Amniotic stem cell (primary cell): Measurements from ENCODE around the gene EFNA5.
A peak's percentile ranks its signal among the peaks of the same experiment; 100 is the strongest.

Experiments used
- DNase-seq: peaks from one replicate; lab custom pipeline; 2025; lab: John Stamatoyannopoulos, UW

The EFNA5 gene

DNA sequence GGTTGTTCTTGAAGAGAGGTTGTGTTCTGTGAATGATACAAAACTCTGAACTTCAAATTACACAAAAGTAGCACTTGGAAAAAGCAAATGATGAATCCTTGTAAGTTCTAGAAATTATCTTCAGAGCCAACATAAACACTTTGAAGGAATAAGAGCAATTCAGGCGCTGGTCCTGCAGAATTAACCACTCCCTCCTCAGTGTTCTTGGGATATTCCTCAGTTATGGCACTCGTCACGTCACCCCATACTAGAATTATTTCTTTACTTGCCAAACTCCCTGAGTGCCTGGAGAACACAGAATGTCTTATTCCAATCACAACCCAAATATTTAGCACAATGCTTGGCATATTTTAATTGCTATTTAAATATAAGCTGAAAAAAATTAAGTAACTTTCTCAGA, 126.3 kb downstream of the EFNA5 start:
- DNase-seq = no peak

DNA sequence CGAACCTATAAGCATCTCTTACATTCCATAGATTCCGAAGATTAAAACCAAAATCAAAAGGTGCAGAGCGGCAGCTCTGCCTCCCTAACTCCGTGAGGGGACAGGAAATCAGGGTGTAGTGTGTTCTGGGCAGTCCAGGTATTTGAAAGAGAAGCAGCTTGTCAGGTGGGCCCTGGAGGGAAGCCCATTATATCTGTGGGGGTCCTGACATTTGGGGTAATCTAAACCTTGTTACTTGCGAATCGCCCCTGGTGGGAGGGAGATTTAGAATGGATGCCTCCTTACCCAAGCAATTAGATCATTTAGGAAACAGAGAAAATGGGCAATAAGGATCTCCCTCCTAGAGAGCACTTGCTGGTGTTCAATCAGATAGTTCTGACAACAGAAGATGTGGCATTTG, 126.9 kb downstream of the EFNA5 start:
- no peak for DNase-seq

DNA sequence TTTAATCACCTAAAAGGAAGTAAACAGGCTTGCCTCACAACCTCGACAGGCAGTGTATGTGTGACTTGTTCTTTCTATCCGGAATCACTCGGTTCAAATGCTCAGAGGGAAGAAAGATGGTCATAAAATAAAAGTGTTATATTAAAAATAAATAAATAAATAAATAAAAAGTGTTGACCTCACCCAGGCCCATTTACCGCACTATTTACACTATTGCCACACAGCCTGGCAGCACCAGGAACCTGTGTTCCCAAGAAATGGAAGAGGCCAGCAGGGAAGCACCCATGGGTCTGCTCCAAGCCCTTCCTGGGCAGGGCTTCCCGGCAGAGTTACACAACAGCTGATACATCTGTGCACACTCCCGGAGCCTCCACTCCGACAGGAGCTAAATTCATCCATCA, 127.9 kb downstream of the EFNA5 start:
- DNase-seq = no peak

DNA sequence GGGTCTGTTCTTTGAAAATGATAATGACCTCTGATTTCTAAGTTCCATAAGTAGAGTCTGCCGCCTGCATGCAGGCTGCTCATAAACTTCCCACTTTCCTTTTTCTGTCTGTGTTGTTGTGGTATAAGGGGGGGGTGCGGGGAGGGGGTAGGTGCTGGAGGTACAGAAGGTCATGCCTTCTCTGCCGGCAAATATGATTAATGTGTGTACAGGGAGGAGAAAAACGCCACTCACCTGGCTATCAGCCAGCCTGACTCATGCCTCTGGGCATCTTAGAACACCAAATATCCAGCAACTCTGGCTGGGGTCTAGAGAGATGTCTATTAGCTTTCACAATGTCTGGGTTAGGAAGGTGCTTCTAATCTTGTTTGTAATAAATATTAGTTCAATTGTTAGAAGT, 128.3 kb downstream of the EFNA5 start:
- DNase-seq = peak; percentile 17

DNA sequence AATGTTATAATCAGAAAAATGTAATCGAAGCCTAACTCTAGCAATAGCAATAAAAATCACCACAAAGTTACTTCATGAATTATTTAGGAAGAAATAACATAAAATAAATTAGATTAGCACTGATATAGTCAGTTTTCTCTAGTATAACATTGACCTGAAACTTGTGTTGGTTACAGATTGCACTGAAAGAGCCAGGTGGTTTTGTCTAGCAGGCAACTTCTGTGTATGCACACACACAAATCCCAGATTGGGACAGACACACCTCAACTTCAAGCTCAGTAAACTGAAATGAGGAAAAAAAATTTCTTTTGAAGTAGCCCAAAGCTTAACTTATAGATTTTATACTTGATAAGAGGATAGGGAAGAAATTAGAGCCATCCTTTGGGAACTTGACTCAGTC, 129.3 kb downstream of the EFNA5 start:
- no peak for DNase-seq

DNA sequence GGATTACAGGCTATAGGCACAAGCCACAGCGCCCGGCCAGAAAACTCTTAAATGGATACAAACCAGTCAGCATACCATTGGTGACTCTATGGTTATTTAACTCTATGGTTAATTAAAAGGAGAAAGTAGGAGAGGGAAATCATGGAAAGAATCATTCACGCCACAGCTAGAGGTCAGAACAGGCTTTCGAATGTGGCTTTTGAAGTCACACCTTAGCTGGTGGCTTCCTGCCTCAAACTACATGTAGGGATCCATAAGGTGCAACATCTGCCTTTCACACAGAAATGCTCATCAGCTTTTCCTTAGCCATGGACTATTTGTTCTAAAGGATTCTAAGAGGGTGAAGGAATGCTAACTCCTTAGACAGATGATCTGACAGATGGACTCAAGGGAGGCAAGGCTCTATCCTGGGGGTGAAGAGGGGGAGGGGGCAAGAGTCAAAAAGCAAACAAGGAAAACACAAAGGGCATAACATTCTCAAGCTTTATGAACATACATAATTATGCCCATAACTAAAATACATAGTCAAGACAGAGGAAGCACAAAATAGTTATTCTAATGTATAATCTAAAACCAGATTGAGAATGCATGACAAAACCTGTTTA, 130.9 kb downstream of the EFNA5 start:
- no peak for DNase-seq

DNA sequence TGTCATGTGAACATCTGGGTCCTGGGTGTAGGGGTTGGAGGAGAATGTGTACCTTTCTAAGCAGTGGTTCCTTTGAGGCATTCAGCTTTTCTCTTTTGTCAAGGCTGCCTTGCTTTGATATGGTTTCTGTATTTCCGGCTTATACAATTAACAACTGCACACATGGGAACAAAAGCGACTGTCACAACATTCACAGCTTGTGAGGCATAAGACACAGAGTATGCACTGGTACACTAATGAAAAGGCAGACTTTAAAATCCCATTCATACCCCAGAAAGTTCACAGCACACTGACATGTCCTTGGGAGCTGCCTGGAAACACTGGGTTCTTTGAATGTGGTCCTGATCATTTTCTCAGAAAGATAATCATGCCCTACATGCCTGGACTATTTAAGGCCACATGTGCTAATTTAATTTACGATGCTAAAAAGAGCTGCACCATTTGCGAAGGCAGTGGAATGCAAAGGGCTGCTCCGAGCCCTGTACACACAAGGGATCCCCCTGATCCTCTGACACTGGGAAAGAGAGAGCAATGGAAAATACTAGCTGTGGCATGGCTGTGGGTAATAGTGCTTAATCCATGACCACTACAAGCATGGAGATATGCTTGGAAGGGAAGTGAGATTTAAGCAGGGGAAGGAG, 131.8 kb downstream of the EFNA5 start:
- no peak for DNase-seq

DNA sequence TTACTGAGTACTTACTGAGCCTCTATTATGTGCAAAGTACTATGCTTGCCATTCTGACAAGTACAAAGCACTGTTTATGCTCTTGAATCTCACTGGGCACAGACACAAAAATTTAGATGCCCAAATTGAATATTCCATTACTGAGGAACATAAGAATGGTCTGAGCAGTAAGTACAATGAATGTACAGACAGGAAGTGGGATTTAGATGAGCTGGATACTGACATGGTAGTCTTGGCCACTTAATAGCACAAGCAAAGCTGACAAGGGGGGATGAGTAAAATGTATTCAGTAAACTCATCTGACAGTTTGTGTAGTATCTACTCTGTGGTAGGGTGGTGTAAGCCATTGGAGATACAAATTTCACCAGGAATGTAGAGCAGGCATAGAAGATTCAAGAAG, 132.4 kb downstream of the EFNA5 start:
- no peak for DNase-seq

DNA sequence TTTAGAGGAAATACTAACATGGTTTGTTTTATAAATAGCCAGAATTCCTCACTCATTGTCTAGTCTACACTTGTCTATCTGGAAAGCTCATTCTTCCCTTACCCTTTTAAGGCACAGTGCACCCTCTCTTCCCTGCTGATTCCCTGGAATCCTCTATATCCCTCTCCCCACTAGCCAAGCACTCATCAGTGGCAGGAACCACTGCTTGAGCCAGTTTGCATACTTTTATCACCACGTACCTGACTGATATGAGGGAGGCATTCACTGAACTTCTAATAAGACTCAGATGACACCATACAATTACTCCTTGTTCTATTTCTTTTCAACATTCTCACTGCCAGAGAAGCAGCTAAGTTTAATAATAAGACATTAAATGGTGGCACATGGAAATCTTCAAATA, 134.9 kb downstream of the EFNA5 start:
- DNase-seq = no peak

DNA sequence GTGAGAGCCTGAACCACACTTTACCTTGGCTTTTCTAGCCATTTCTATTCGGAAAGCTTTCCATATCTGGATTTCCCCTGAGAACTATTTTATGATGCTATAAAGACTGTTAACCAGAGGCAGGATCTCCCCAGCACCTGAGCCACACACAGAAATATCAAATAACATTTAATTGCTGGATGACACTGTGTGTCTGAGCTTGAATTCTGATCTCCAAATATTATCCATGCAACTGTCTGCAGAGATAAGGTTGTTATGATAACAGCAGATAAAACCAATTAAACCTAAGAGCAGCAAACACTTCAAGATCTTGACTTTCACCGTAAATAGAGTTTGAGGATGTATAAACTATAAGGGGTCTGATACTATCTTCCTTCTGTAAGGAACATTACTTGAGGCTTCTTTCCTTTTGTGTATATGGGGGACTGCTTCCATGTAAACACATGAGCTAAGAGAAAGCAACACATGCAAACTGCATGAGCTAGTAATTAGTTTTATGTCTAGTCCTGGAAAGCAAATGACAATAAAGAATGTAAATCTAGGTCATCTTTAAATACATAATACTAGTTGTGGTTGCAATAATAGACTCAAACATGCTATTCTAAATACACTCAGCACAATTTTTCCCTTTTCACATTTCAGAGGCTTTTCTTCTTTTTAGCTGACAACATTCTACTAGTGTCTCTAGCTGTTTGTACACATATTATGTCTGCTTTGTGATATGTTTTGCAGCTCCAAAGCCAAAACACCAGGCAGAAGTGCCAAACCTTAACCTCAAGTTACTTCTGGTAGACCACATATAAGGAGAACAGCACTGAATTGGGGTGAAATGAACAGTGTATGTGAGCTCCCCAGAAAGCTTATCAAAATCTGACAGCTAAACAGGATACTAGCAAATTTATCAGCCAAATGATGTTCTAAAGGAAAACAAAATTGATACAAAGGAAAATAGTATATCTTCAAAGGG, 136.5 kb downstream of the EFNA5 start:
- DNase-seq = no peak

DNA sequence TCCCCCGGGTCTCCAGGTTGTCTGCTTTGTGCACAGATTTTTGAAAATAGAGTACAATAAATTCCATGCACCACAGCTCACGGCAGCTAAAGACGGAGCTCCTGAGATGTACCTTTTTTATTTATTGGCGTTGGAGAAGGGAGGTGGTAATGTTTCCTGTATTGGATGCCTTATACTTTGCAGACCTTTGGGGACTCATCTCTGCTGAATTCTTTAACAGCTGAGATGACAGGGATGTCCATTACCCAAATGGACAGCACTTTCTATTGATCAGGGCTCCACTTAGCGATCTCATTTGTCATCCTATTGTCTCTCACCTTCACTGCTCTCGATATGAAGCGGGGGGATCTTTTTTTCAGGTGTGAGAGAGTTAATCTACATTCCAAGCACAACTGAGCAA, 137.8 kb downstream of the EFNA5 start:
- no peak for DNase-seq

DNA sequence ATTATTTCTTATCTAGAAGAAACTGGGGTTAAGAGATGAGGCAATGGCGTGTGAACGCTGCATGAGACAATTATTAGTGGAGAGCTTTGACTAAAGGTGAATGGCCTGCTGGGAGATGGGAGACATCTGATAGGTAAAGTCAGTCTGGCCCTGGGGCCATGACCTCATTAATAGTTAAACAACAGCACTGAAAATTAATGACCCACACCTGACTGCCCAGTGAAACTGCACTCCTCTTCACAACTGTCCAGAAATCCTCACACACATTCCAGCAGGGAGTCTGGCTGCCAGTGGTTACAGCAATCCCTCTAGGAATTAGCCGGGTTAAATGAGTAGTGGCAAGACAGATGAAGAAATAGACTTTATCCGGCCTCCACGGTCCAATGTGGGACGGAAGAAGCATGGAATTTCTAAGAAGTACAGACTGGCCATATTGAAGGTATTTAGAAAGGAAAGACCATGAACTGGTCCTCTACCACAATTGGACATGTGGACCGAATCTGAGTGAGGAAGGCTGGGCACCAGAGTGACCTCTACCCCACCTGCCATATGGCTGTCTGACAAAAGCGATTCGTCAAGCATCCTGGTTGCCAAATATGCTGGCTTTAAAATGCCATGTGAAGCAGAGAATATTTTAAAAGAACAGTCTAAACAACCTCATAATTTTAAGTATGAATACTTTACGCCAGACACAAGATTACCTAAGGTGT, 138.4 kb downstream of the EFNA5 start:
- no peak for DNase-seq

DNA sequence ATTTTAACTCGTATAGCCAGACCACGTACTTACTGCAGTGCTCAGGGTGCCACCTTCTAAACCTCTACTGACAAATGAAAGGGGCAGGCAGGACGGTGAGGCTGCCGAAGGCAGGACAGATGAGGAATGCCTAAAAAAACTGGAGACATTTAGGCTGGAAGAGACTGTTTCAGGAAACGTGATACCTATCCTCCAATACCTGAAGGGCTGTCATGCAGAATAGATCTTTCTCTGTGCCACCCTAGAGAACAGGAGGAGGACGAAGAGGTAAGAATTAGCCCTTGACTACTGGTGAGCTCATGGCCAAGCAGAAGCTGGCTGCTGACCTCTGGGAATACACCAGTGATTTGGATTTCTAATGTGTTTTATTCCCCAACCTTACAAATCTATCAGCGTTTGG, 139.4 kb downstream of the EFNA5 start:
- no peak for DNase-seq

DNA sequence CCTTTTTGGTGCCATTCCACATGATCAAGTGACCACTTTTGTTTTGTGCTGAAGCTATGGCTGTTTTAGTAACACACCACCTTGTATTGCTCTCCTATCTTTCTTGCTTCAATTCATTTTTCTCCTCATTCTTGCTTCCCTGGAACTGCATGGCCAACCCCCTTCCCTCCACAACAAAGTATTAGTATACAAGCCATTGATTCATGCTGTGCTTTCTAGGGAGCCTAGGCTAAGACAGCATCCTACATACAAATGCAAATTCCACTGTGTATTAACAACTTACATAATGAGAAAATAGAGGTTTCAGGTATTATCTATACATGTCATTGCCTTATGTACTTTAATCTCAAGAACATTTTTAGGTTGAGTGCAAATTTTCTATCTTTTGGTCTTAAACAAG, 141.1 kb downstream of the EFNA5 start:
- no peak for DNase-seq

DNA sequence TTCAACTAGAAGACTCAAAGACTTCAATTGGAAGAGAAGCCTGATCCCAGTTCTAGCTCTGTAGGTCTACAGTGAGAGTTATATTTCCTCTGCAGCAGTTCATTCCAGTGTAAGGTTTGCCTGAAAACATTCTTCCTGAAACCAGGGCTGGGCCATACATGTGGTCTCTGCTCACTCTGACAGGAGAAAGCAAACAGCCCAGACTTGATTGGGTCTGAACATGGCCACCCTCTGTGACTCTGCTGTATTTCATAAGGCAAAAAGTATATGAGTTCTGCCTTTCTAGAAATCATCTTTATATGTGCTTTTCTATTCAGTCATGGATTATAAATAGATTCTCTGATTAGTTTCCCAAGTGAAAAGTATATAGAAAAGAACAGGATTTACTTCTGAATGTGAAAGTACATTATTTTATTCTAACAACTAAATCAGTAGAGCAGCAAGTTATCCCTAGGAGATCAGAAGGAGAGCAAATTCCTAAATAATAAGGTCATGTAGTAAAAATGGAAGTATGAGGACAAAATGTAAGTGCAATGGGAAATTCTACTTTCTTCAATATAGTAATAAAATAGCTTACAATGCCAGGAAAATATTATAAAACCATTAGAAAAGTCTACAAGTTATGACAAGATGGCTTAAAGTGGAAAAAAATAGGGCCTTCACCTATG, 144.3 kb downstream of the EFNA5 start:
- DNase-seq = no peak

DNA sequence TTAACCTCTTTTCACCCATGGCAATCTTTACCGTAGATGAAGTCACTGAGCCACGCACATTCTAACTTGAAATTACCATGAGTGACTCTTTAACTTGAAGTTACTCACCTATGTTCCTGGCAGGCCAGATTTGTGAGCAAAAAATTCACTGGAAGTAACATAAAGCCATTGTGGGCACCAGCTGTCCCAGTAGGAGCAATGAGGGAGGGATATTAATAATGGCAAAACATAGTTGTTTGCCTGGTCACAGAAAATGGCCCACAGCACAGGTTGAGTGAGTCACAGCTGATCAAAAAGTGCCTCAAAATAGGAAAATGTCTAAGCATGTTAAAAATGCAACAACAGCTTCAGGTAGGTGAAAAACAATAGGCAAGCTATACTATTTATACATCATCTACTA, 146.6 kb downstream of the EFNA5 start:
- no peak for DNase-seq

DNA sequence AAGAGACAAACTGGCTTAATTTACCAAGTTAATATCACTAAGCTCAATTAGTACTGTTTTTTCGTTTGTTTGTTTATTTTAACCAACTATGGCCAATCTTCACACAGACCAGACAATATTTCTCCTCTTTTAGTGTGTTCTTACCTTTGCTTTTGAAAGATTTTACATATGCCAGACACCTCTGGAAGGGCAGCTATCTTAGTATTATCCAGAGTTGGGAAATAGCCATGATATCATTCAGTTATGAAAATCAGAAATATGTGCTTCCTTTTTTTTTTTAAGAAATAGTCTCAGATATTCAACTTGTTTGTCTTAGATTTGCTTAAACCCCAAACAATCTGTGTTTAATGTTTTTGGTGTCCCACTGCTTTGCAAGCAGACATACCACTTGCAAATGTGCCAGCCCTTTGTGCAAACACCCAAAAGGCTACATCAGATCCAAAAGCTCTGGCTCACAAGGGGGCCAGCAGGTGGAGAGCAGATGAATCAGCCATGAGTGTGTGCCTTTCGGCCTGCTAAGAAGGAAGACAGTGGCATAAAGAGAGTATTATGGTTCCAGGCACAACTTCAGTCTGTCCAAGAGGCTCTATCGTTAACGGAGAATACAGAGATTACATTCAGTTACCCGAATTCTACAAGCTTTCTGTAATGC, 147.6 kb downstream of the EFNA5 start:
- no peak for DNase-seq

DNA sequence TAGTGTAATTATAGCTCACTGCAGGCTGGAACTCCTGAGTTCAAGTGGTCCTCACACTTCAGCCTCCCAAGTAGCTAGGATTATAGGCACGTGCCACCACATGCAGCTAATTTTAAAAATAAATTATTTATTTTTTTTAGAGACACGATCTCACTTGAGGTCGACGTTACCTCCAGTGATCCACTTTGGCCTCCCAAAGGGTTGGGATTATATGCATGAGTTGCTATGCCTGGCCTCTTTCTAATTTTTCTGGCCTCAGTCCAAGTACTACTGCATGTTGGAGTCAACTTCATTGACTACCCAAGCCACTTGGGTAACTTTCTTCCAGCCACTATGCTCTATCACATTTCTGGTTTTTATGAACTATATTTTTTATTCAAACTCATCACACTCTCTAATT, 148.3 kb downstream of the EFNA5 start:
- no peak for DNase-seq

DNA sequence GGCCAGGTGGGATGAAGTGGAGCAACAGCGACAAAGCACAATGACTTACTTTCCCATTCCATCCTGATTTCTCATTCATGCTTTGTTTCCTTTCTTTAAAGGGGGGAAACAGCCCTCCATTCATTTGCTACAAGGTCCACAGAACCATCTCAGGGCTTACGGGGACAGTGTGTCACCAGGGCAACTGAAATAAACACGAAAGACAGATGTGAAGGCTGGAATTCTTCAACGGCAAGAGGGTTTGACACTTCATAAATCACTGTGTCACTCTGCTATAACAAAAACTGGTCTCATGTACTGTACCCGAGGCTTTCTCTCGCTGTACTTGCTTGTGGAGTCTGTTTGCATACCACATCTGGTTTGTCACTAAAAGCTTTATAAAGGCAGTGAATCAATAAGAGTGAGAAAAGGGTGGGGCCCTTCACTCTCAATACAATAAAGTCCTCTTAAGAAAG, 150.8 kb downstream of the EFNA5 start:
- DNase-seq = no peak

DNA sequence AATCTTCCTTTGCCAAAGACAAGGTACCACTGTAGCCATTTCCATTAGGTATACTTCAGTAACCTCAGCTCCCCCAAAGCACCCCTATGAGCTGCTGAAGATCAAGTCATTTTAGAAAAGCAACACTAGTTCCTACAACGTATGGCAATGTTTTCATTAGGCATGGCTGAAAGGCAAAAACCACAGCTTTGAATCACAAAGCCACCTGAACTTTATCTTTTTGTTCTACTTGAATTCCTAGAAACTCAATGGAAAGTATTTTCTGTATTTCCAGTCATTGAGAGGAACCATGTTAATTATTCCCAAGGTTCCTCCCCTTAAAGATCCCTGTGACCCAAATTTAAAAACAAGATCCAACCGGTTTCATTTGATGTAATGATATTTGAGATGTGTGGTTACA, 152.1 kb downstream of the EFNA5 start:
- no peak for DNase-seq

DNA sequence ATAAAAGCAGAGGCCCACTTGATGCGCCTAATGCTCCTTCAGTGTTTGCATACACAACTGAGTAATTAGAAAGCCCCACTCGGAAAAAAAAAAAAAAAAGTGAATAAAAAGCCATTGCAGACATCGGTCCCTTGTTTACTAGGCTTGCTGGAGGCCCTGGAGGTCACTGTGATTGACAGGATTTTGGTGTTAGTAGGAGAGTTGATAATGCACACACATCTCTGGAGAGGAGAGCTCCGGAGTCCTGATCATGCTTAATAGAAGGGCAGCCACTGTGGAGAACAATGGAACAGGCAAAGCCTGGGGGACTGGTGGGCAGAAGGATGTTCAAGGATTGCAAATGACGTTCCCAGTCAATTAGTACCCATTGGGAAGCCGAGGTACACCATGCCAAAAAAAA, 152.5 kb downstream of the EFNA5 start:
- DNase-seq = no peak
